Measurements from ENCODE around the gene ACSM5. TPM values are rescaled to one million over a fixed set of nuclear protein-coding genes. Genes with fewer than 3 reads are reported as not detected.

ACSM5 gene
- polyA plus RNA-seq, 1 donor (not counting 4 experiments of a cell fraction or from before 2014, with no cell fraction given) = not detected

- Histone ChIP-seq H3K27ac (ENCODE audit: control insufficient read depth, insufficient read depth, low read length) (no peak overlapping the region), H3K27me3 (ENCODE audit: control insufficient read depth, extremely low read depth, insufficient read depth, low read length) (no peaks in the 10 kb centered on the region), H3K79me2 (ENCODE audit: control insufficient read depth, insufficient read depth, low read length) (no peaks in the 10 kb centered on the region), H2AFZ (ENCODE audit: control insufficient read depth, low read length) (no peak overlapping the region), H3K4me2 (ENCODE audit: control insufficient read depth, extremely low read depth, insufficient read depth, low read depth, low read length) (no peak overlapping the region), H3K9me1 (ENCODE audit: control insufficient read depth, extremely low read depth, insufficient read depth, low read length) (no peaks in the 10 kb centered on the region), H3K9me3 (ENCODE audit: control insufficient read depth, low read depth, low read length) (no peaks in the 10 kb centered on the region), H3K4me1 (ENCODE audit: control insufficient read depth, extremely low read depth, insufficient read depth, low read length) (no peaks in the 10 kb centered on the region), H4K20me1 (ENCODE audit: control insufficient read depth, extremely low read depth, insufficient read depth, low read length) (no peaks in the 10 kb centered on the region), H3K4me3 (ENCODE audit: control insufficient read depth in 2 of 3, extremely low read depth in 1 of 3, insufficient read depth in 2 of 3, low read depth in 1 of 3, low read length in 3 of 3) (no peak overlapping the region), H3K9ac (ENCODE audit: control insufficient read depth, extremely low read depth, insufficient read depth, low read length) (no peak overlapping the region), H3K36me3 (ENCODE audit: control insufficient read depth in 2 of 2, extremely low read depth in 1 of 2, insufficient read depth in 2 of 2, low read length in 2 of 2) (no peaks in the 10 kb centered on the region)
- dilution Hi-C loops (cut with MboI; ENCODE audit: extremely low pct_ligation_motif_present, low sequenced_read_pairs) = no loop called here
- FAIRE-seq = no peak
- TF ChIP-seq EZH2 (IDR thresholded peaks at IDR 0.05; ENCODE audit: low read length) (no peak), CTCF (optimal IDR thresholded peaks at IDR 0.05 in 1 of 3, IDR thresholded peaks at IDR 0.05 in 1 of 3, conservative IDR thresholded peaks at IDR 0.05 in 1 of 3; ENCODE audit: extremely low read depth in 1 of 3, insufficient read depth in 2 of 3, low read length in 3 of 3) (no peak)
- no peak for DNase-seq (ENCODE audit: low read depth, low spot score)
Observed at GRCh38 chr16:20397468-20398074, 11.8 kb upstream of the ACSM5 start.

GRCh38 chr16:20398603-20399002 is 10.7 kb upstream of the ACSM5 start:
- FAIRE-seq = no peak

More at GRCh38 chr16:20398603-20399002, 10.7 kb upstream of the ACSM5 start:
- no peak overlapping the region for H3K4me3 ChIP-seq (ENCODE audit: control insufficient read depth in 2 of 3, extremely low read depth in 1 of 3, insufficient read depth in 2 of 3, low read depth in 1 of 3, low read length in 3 of 3)
- H3K27ac ChIP-seq (ENCODE audit: control insufficient read depth, insufficient read depth, low read length) = no peak overlapping the region
- TF ChIP-seq EZH2 (IDR thresholded peaks at IDR 0.05; ENCODE audit: low read length) (no peak), CTCF (optimal IDR thresholded peaks at IDR 0.05 in 1 of 3, IDR thresholded peaks at IDR 0.05 in 1 of 3, conservative IDR thresholded peaks at IDR 0.05 in 1 of 3; ENCODE audit: extremely low read depth in 1 of 3, insufficient read depth in 2 of 3, low read length in 3 of 3) (no peak)
- H3K9ac ChIP-seq (ENCODE audit: control insufficient read depth, extremely low read depth, insufficient read depth, low read length) = no peak overlapping the region
- H3K4me1 ChIP-seq (ENCODE audit: control insufficient read depth, extremely low read depth, insufficient read depth, low read length) = no peaks in the 10 kb centered on the region
- H3K36me3 ChIP-seq (ENCODE audit: control insufficient read depth in 2 of 2, extremely low read depth in 1 of 2, insufficient read depth in 2 of 2, low read length in 2 of 2) = no peaks in the 10 kb centered on the region
- H3K9me3 ChIP-seq (ENCODE audit: control insufficient read depth, low read depth, low read length) = no peaks in the 10 kb centered on the region
- H4K20me1 ChIP-seq (ENCODE audit: control insufficient read depth, extremely low read depth, insufficient read depth, low read length) = no peaks in the 10 kb centered on the region
- H3K27me3 ChIP-seq (ENCODE audit: control insufficient read depth, extremely low read depth, insufficient read depth, low read length) = no peaks in the 10 kb centered on the region
- no peak overlapping the region for H2AFZ ChIP-seq (ENCODE audit: control insufficient read depth, low read length)
- H3K79me2 ChIP-seq (ENCODE audit: control insufficient read depth, insufficient read depth, low read length) = no peaks in the 10 kb centered on the region
- H3K4me2 ChIP-seq (ENCODE audit: control insufficient read depth, extremely low read depth, insufficient read depth, low read depth, low read length) = no peak overlapping the region
- no peaks in the 10 kb centered on the region for H3K9me1 ChIP-seq (ENCODE audit: control insufficient read depth, extremely low read depth, insufficient read depth, low read length)
- dilution Hi-C loops (cut with MboI; ENCODE audit: extremely low pct_ligation_motif_present, low sequenced_read_pairs) = no loop called here
- DNase-seq (ENCODE audit: low read depth, low spot score) = no peak

All from keratinocyte (primary cell).